ENCODE results near the gene LIMCH1. TPM values are rescaled to one million over a fixed set of nuclear protein-coding genes. Genes with fewer than 3 reads are reported as not detected.

The LIMCH1 gene
- total and polyA plus RNA-seq, 11 donors: 50.9 to 345 (median 233) TPM

DNA sequence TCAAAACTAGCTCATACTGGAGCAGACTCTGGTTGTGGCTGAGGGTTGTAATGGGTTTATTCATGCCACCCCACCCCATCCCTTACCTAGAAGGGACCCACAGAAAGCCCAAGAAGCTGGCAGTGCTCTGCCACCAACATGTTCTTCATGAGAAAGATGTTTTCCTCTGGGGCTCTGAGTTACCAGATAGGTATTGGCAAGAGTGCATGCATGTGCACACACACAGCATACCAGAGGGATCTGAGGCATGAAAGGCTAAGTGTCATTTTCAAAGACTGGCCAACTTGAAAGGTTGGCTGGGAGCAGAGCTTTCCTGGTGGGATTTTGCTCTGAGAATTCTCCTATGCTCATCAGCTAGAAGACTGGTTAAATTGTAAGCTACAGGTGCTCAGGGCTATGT is 145.4 kb downstream of the LIMCH1 start:
- no peak overlapping the region for H3K27ac ChIP-seq
- ATAC-seq: peak in 1 of 4 donors; percentile 39
- peaks cover 0 to 100% (median 75%) of the 10 kb centered on the region in 9 donors for H3K36me3 ChIP-seq
- no peak for DNase-seq
- no peaks in the 10 kb centered on the region for H3K9me3 ChIP-seq
- no peaks in the 10 kb centered on the region for H3K27me3 ChIP-seq
- intact Hi-C loops (cut with DNase I): no loop called here
- no peaks in the 10 kb centered on the region for H3K4me1 ChIP-seq
- H3K4me3 ChIP-seq: no peak overlapping the region
- TF ChIP-seq, protein P1, sequence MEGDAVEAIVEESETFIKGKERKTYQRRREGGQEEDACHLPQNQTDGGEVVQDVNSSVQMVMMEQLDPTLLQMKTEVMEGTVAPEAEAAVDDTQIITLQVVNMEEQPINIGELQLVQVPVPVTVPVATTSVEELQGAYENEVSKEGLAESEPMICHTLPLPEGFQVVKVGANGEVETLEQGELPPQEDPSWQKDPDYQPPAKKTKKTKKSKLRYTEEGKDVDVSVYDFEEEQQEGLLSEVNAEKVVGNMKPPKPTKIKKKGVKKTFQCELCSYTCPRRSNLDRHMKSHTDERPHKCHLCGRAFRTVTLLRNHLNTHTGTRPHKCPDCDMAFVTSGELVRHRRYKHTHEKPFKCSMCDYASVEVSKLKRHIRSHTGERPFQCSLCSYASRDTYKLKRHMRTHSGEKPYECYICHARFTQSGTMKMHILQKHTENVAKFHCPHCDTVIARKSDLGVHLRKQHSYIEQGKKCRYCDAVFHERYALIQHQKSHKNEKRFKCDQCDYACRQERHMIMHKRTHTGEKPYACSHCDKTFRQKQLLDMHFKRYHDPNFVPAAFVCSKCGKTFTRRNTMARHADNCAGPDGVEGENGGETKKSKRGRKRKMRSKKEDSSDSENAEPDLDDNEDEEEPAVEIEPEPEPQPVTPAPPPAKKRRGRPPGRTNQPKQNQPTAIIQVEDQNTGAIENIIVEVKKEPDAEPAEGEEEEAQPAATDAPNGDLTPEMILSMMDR (IDR thresholded peaks at IDR 0.05): no peak
- no peak for TF ChIP-seq POLR2A (IDR thresholded peaks at IDR 0.05)

DNA sequence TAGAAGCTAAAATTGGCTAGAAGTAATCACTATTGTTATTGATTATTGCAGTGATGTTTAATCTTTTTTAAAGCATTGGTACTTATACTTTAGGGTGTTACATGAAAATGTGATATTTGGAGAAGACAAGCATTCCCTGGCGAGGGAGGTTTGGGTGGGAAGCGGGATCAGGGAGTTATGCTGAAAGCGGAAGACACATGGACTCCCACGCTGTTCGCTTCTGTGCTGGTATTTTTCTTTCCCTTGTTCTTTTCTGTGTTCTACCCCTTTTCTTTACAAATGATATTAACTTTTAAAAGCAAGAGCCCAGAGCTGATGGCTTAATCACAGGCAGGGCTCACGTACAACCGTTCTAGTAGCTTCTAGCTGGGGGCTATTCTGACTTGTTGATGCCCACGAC is 148.9 kb downstream of the LIMCH1 start:
- intact Hi-C loops (cut with DNase I): no loop called here
- Histone ChIP-seq H3K27me3 (no peaks in the 10 kb centered on the region), H3K27ac (no peak overlapping the region), H3K4me1 (no peaks in the 10 kb centered on the region), H3K36me3 (peaks cover 0 to 100% (median 74%) of the 10 kb centered on the region in 9 donors), H3K9me3 (no peaks in the 10 kb centered on the region), H3K4me3 (no peak overlapping the region)
- DNase-seq (no peak), ATAC-seq (no peak)
- TF ChIP-seq POLR2A (IDR thresholded peaks at IDR 0.05): no peak
- TF ChIP-seq, protein P1 (IDR thresholded peaks at IDR 0.05): no peak
- WGBS, 4 donors: 77 to 90% (median 86%) methylated on average over 8 of the region's 8 CpGs

- intact Hi-C loops (cut with DNase I): no loop called here
- Histone ChIP-seq H3K9me3 (no peaks in the 10 kb centered on the region), H3K27ac (no peak overlapping the region), H3K4me3 (no peak overlapping the region), H3K36me3 (peaks cover 0 to 100% (median 74%) of the 10 kb centered on the region in 9 donors), H3K27me3 (no peaks in the 10 kb centered on the region), H3K4me1 (no peaks in the 10 kb centered on the region)
- WGBS, 4 donors: 86 to 92% (median 89%) methylated on average over 5 of the region's 5 CpGs
- ATAC-seq: no peak
- TF ChIP-seq POLR2A (IDR thresholded peaks at IDR 0.05): no peak
- TF ChIP-seq, protein P1 (IDR thresholded peaks at IDR 0.05): no peak
- no peak for DNase-seq
Observed at GRCh38 chr4:41687971-41688370, 150.0 kb downstream of the LIMCH1 start.

DNA sequence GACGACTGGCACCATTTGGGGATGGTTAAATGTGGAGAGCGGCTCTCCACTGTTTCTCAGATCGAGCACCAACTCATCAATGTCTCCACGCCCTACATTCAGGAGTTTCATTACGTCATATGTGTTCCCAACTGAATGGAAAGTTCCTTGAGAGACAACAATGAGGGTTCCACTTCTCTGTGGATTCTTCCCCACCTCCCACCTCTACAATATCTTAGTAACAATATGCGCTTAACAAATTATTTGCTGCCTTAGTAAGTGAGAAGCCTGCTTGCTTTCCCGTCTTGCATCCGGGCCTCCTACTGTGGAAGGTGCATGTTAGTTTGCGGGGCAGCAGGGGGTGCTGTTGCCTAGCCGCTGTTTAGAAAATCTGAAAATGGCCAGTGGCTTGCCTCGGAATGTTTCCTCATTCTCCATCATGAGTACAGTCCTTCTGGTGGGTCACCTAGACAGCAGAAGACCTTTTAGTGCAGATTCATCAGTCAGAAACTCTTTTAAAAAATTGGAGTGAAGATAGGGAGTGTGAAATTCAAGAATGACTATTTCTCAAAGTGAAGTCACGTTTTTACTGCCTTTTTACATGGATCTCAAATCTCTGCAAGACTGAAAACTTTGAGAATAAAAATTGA is 154.9 kb downstream of the LIMCH1 start:
- peak in 4 of 5 donors; percentile 18 to 63 (median 28) for DNase-seq
- ATAC-seq: peak; percentile 42 to 82 (median 64)
- Histone ChIP-seq H3K9me3 (no peaks in the 10 kb centered on the region), H3K36me3 (peaks cover 0 to 99% (median 56%) of the 10 kb centered on the region in 9 donors), H3K27ac (no peak overlapping the region), H3K4me3 (no peak overlapping the region), H3K27me3 (no peaks in the 10 kb centered on the region), H3K4me1 (no peaks in the 10 kb centered on the region)
- 52 to 59% (median 55%) methylated on average over 12 of the region's 12 CpGs for WGBS, 4 donors
- intact Hi-C loops (cut with DNase I): loop anchor here (1.0 to 10.0 kb wide), 11 partner anchors 119 to 196 kb away; no protein-coding TSS in a partner anchor
- TF ChIP-seq POLR2A (IDR thresholded peaks at IDR 0.05): no peak
- TF ChIP-seq, protein P1 (IDR thresholded peaks at IDR 0.05): peak; percentile 64 to 83 (median 76)
